ENCODE data around the gene FUCA2. TPM values are rescaled to one million over a fixed set of nuclear protein-coding genes. Genes with fewer than 3 reads are reported as not detected.

Gene FUCA2
- total and polyA plus RNA-seq, 2 of the 8 experiments (the other 6 are each of a cell fraction or from before 2014, with no cell fraction given): 24.2 to 47.2 TPM

- TF ChIP-seq MAX (IDR thresholded peaks at IDR 0.05): no peak
Measured at GRCh38 chr6:143545976-143546547, 34.5 kb upstream of the FUCA2 start (continued).

Data from H1 (cell line).